GM12873 (cell line): ENCODE measurements around the gene BCL2L13.

Experiments
- TF ChIP-seq, protein P1 (sequence below): IDR thresholded peaks from 2 replicates; pipeline ENCODE4 v1.5.1; 2012; ENCODE audit warnings: low read depth, mild to moderate bottlenecking, moderate library complexity, low read length, control low read depth; ENCODE audit not compliant: insufficient read depth; ENCODE audit errors: missing control alignments

The BCL2L13 gene

DNA sequence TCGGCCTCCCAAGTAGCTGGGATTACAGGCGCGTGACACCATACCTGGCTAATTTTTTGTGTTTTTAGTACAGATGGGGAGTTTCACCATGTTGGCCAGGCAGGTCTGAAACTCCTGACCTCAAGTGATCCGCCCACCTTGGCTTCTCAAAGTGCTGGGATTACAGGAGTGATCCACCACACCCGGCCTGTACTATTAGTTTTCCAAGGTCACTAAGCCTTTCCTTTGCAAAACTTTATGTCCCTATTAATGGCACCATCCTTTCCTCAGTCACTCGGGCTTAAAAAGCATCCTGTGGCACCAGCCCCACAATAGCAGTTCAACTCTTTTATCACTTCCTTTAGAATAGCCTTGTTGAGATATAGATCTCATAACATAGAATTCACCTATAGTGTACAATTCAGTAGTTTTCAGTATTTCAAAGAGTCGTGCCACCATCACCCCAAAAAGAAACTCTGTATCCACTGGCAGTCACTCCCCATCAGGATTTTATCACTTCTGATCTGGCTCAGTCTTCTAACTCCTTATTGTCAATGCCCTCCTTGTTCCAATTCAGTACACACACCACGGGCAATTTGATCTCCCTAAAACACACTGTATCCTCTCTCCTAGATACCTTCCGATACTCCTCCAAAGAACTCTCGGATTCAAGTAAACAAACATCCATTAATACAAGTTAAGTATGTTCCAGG is 921 bp upstream of the BCL2L13 start:
- TF ChIP-seq, protein P1, sequence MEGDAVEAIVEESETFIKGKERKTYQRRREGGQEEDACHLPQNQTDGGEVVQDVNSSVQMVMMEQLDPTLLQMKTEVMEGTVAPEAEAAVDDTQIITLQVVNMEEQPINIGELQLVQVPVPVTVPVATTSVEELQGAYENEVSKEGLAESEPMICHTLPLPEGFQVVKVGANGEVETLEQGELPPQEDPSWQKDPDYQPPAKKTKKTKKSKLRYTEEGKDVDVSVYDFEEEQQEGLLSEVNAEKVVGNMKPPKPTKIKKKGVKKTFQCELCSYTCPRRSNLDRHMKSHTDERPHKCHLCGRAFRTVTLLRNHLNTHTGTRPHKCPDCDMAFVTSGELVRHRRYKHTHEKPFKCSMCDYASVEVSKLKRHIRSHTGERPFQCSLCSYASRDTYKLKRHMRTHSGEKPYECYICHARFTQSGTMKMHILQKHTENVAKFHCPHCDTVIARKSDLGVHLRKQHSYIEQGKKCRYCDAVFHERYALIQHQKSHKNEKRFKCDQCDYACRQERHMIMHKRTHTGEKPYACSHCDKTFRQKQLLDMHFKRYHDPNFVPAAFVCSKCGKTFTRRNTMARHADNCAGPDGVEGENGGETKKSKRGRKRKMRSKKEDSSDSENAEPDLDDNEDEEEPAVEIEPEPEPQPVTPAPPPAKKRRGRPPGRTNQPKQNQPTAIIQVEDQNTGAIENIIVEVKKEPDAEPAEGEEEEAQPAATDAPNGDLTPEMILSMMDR: no peak

DNA sequence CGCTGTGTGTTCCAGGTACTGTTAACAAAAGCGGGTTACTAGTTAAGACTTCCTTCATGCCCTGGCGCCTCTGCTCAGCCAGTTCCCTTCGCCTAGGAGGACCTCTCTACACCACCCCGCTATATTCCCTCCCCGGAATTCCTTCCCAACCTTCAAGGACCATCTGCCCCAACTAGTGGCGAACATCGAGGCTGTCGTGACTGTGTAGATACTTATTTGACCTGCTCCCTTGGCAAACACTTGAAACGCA is 450 bp upstream of the BCL2L13 start:
- TF ChIP-seq, protein P1: no peak

DNA sequence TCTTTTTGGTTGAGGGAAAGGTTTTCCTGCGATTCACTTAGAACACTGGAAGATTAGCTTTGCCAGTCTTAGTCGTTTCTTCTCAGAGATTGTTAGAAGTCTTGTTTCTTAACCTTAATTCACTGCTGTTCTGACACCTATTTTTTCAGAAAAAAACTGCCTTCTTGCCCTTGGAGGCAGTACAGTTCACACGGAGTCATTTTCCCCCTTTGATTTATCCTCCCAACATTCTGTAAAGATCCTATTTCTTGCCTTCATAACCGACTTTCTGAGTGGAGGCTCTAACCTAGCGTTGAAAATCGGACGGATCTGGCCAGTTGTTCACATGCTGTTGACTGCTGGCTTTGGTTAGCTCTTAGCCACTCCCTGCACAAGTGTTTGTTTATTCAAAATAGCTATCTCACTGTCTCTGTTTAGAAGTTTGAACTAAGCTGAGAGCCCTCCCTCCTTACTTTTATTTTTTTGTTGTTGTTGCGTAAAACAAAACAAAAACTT is 737 bp downstream of the BCL2L13 start:
- TF ChIP-seq, protein P1: no peak

DNA sequence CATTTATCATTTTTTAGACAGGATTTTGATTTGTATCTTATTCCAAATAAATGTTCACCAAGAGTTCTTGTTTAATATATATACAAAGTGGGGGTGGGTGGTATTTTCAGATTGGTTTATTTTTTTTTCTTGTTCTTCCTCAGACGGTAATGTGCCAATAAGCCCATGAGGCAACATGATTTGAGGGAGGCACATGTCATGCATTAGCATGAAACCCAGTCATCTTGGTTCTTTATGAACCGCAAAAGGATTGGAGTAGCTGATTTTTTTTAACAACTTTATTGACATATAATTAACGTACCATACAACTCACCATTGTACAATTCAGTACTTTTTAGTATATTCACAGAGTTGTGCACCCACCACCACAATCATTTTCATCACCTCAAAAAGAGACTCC is 2.7 kb downstream of the BCL2L13 start:
- TF ChIP-seq, protein P1: no peak

DNA sequence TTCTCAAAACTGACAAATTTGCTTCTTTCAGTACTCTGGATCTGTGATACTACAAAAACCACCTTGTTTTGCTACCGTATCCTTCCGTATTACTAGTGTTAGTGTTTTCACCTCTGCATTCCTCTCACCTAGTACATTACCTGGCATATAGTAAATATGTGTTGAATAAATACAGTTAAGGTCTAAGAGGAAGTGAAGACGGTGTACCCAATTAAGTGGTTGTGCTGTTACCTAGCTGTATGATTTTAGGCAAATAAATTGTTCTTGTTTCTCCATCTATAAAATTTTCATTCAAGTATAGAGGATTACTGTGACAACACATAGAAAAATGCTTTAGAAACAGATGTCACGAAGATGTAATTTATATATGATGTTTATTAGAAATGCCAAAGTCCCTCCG is 8.9 kb downstream of the BCL2L13 start:
- TF ChIP-seq, protein P1: no peak

DNA sequence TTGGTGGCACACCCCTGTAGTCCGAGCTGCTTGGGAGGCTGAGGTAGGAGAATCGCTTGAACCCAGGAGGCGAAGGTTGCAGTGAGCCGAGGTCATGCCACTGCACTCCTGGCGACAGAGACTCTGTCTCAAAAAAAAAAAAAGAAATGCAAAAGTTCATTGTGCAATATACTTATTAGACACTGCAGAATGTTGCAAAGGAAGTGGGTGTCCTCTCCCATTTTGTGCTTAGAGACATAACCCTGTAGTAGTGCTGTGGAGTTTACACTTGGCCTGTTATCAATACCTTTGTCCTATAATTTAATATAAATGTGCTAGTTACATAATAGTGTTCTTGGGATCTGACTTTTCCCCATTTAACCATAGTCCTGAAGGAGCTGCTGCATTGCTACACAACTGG is 9.4 kb downstream of the BCL2L13 start:
- TF ChIP-seq, protein P1: no peak

DNA sequence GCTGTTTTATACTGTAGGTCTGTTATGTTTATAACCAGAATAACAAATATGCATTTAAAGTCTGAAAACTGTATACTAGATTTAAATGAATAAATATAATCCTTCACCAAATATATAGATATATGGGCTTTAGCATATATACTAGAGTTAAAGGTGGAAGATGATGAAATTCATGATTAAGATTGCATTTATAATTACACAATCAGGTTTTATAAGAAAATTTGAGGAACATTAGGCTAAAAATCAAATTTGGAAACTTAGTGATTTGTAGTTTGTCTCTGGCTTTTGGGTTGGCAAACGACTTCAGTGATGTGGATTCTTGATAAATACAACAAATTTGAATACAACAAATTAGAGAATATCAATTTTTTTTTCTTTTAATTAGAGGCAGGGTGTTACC is 10.0 kb downstream of the BCL2L13 start:
- TF ChIP-seq, protein P1: no peak
